ENCODE data around the gene HCN2. TPM values are rescaled to one million over a fixed set of nuclear protein-coding genes. Genes with fewer than 3 reads are reported as not detected.
A peak's percentile ranks its signal among the peaks of the same experiment; 100 is the strongest.

The HCN2 gene
- total RNA-seq, 1 experiment from 2014 or later: 13.1 TPM

DNA sequence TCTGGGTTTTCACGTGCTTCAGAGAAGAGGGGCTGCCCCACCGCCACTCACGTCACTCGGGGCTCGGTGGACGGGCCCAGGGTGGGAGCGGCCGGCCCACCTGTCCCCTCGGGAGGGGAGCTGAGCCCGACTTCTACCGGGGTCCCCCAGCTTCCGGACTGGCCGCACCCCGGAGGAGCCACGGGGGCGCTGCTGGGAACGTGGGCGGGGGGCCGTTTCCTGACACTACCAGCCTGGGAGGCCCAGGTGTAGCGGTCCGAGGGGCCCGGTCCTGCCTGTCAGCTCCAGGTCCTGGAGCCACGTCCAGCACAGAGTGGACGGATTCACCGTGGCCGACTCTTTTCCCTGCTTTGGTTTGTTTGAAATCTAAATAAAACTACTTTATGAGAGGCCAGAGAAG is 48.0 kb upstream of the HCN2 start:
- no TSS peak for BruUV-seq (replicated peaks)

DNA sequence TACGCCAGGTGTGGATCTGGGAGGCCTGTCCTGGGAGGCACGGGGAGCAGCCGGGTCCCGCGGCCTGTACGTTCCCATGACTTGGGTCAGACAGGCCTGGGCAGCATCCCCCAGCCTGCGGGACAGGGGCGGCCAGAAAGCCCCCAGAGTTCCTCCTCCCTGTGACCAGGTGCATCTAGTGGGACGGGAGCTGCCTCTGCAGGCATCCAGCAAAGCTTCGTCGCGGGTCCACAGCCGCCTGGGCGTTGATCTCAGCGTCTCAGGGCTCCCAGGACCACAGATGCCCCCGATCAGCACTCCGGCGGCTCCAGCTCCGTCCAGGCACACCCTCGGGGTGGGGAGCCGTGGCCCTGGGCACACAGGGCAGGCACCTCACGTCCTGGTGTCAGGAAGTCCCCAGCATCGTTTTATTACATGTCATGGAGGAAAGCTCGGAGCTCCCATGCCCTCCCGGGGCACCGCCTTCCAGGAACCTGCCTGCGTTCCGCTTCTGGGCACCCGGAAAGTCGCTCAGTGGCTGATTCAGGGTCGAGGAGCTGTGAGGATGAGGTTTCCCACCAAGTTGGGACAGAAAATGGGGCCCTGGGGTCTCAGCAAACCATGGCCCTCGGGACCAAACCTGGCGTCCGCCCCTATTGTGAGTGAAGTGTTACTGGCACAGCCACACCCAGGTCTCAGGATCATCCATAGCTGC is 47.4 kb upstream of the HCN2 start:
- no peaks in the 10 kb centered on the region for H3K9me3 ChIP-seq (ENCODE audit: low read depth, low read length, poor library complexity, severe bottlenecking)
- peaks cover 25% of the 10 kb centered on the region for H3K36me3 ChIP-seq (ENCODE audit: insufficient read depth, low read length, poor library complexity, severe bottlenecking)
- ChIA-PET POLR2A (ENCODE audit: low non-redundant PET) (no interaction called here), CTCF (interaction anchor here (0.6 kb wide), 1 partner anchor 338 kb away, joined by 3 read pairs; no protein-coding TSS in a partner anchor)
- BruUV-seq (replicated peaks): no TSS peak
- no peak for DNase-seq (ENCODE audit: low spot score)
- no peaks in the 10 kb centered on the region for H3K4me1 ChIP-seq (ENCODE audit: insufficient read depth, low read length, poor library complexity, severe bottlenecking)
- TF ChIP-seq CTCF (conservative IDR thresholded peaks at IDR 0.05; ENCODE audit: low read depth, low read length) (no peak), EZH2 (IDR thresholded peaks at IDR 0.05; ENCODE audit: borderline replicate concordance, low read depth, low read length, poor library complexity, severe bottlenecking) (no peak)
- no peak overlapping the region for H3K27ac ChIP-seq (ENCODE audit: low read depth, low read length, poor library complexity, severe bottlenecking)
- H3K27me3 ChIP-seq (replicated peaks; ENCODE audit: insufficient read depth, low read depth, low read length, poor library complexity): no peaks in the 10 kb centered on the region
- intact Hi-C loops (cut with micrococcal nuclease; ENCODE audit: unreplicated experiment): no loop called here
- H3K4me3 ChIP-seq (ENCODE audit: low read depth, low read length, poor library complexity, severe bottlenecking): no peak overlapping the region

More for the DNA sequence above, 48.0 kb upstream of the HCN2 start:
- intact Hi-C loops (cut with micrococcal nuclease; ENCODE audit: unreplicated experiment): no loop called here
- Histone ChIP-seq H3K9me3 (ENCODE audit: low read depth, low read length, poor library complexity, severe bottlenecking) (no peaks in the 10 kb centered on the region), H3K27ac (ENCODE audit: low read depth, low read length, poor library complexity, severe bottlenecking) (no peak overlapping the region), H3K36me3 (ENCODE audit: insufficient read depth, low read length, poor library complexity, severe bottlenecking) (peaks cover 30% of the 10 kb centered on the region), H3K4me1 (ENCODE audit: insufficient read depth, low read length, poor library complexity, severe bottlenecking) (no peaks in the 10 kb centered on the region), H3K27me3 (replicated peaks; ENCODE audit: insufficient read depth, low read depth, low read length, poor library complexity) (no peaks in the 10 kb centered on the region), H3K4me3 (ENCODE audit: low read depth, low read length, poor library complexity, severe bottlenecking) (no peak overlapping the region)
- no peak for TF ChIP-seq EZH2 (IDR thresholded peaks at IDR 0.05; ENCODE audit: borderline replicate concordance, low read depth, low read length, poor library complexity, severe bottlenecking)
- TF ChIP-seq CTCF (conservative IDR thresholded peaks at IDR 0.05; ENCODE audit: low read depth, low read length): no peak
- ChIA-PET POLR2A (ENCODE audit: low non-redundant PET) (no interaction called here), CTCF (no interaction called here)
- DNase-seq (ENCODE audit: low spot score): no peak

GRCh38 chr19:543910-544608 is 45.6 kb upstream of the HCN2 start, which contains the start of gene GZMM:
Gene GZMM (plus strand): TSS chr19:544053. CDS start chr19:544072, 19 bp downstream.
- POLR2A ChIA-PET (ENCODE audit: low non-redundant PET): no interaction called here
- intact Hi-C loops (cut with micrococcal nuclease; ENCODE audit: unreplicated experiment): no loop called here
- no peaks in the 10 kb centered on the region for H3K4me1 ChIP-seq (ENCODE audit: insufficient read depth, low read length, poor library complexity, severe bottlenecking)
- no peak within 1 kb of the TSS for H3K27ac ChIP-seq (ENCODE audit: low read depth, low read length, poor library complexity, severe bottlenecking)
- no peak within 1 kb of the TSS for H3K4me3 ChIP-seq (ENCODE audit: low read depth, low read length, poor library complexity, severe bottlenecking)
- no peaks in the 10 kb centered on the region for H3K9me3 ChIP-seq (ENCODE audit: low read depth, low read length, poor library complexity, severe bottlenecking)
- H3K27me3 ChIP-seq (replicated peaks; ENCODE audit: insufficient read depth, low read depth, low read length, poor library complexity): no peaks in the 10 kb centered on the region
- TF ChIP-seq CTCF (conservative IDR thresholded peaks at IDR 0.05; ENCODE audit: low read depth, low read length) (no peak), EZH2 (IDR thresholded peaks at IDR 0.05; ENCODE audit: borderline replicate concordance, low read depth, low read length, poor library complexity, severe bottlenecking) (no peak)
- peaks cover 14% of the 10 kb centered on the region for H3K36me3 ChIP-seq (ENCODE audit: insufficient read depth, low read length, poor library complexity, severe bottlenecking)
- peak; percentile 50 for DNase-seq (ENCODE audit: low spot score)
- no TSS peak for BruUV-seq (replicated peaks)
- CTCF ChIA-PET: no interaction called here

Measured in A673 (cell line).